DMS53 (cell line): ENCODE results near the gene GPR137C.

ENCODE experiments used
- DNase-seq: peaks from one replicate; lab custom pipeline; 2025; lab: John Stamatoyannopoulos, UW

GPR137C gene

GRCh38 chr14:52568454-52568853 is 15.8 kb downstream of the GPR137C start:
- DNase-seq = peak; percentile 14

GRCh38 chr14:52575858-52576257 is 23.2 kb downstream of the GPR137C start:
- no peak for DNase-seq

- DNase-seq = peak; percentile 5
Measured at GRCh38 chr14:52583544-52583943, 30.9 kb downstream of the GPR137C start.

- peak; percentile 26 for DNase-seq
Measured at GRCh38 chr14:52589646-52590045, 37.0 kb downstream of the GPR137C start.

GRCh38 chr14:52590318-52590717 is 37.7 kb downstream of the GPR137C start:
- DNase-seq = no peak

GRCh38 chr14:52596320-52596719 is 43.7 kb downstream of the GPR137C start:
- DNase-seq = no peak

- no peak for DNase-seq
Measured at GRCh38 chr14:52596861-52597260, 44.2 kb downstream of the GPR137C start.

GRCh38 chr14:52598568-52598967 is 45.9 kb downstream of the GPR137C start:
- DNase-seq = no peak

- no peak for DNase-seq
Measured at GRCh38 chr14:52599974-52600373, 47.3 kb downstream of the GPR137C start.

- no peak for DNase-seq
Measured at GRCh38 chr14:52602131-52602530, 49.5 kb downstream of the GPR137C start.

GRCh38 chr14:52607061-52607460 is 54.4 kb downstream of the GPR137C start:
- no peak for DNase-seq

GRCh38 chr14:52609445-52610044 is 56.9 kb downstream of the GPR137C start:
- no peak for DNase-seq

- no peak for DNase-seq
Measured at GRCh38 chr14:52610187-52610586, 57.6 kb downstream of the GPR137C start.

GRCh38 chr14:52618602-52619001 is 66.0 kb downstream of the GPR137C start:
- DNase-seq = no peak

GRCh38 chr14:52619687-52620086 is 67.1 kb downstream of the GPR137C start:
- DNase-seq = no peak

- no peak for DNase-seq
Measured at GRCh38 chr14:52640137-52640536, 87.5 kb downstream of the GPR137C start.

- DNase-seq = no peak
Measured at GRCh38 chr14:52641745-52642144, 89.1 kb downstream of the GPR137C start.

- no peak for DNase-seq
Measured at GRCh38 chr14:52649511-52649910, 96.9 kb downstream of the GPR137C start.

- no peak for DNase-seq
Measured at GRCh38 chr14:52650774-52651173, 98.1 kb downstream of the GPR137C start.

GRCh38 chr14:52656905-52657304 is 104.3 kb downstream of the GPR137C start:
- no peak for DNase-seq

GRCh38 chr14:52660325-52660724 is 107.7 kb downstream of the GPR137C start:
- no peak for DNase-seq

GRCh38 chr14:52660832-52661231 is 108.2 kb downstream of the GPR137C start:
- DNase-seq = no peak

- no peak for DNase-seq
Measured at GRCh38 chr14:52661314-52661713, 108.7 kb downstream of the GPR137C start.

- DNase-seq = no peak
Measured at GRCh38 chr14:52663850-52664249, 111.2 kb downstream of the GPR137C start.

GRCh38 chr14:52678591-52678990 is 126.0 kb downstream of the GPR137C start:
- peak; percentile 41 for DNase-seq
